Raji (cell line): ENCODE data around the gene STBD1.

Experiments
- POLR2A ChIP-seq: IDR thresholded peaks from 2 replicates; pipeline ENCODE4 v1.6.1; 2011; ENCODE audit warnings: low read depth, low read length, control low read depth; ENCODE audit not compliant: insufficient read depth

Gene STBD1

GRCh38 chr4:76278583-76278982 lies 27.9 kb upstream of the STBD1 start:
- TF ChIP-seq POLR2A, result no peak

DNA sequence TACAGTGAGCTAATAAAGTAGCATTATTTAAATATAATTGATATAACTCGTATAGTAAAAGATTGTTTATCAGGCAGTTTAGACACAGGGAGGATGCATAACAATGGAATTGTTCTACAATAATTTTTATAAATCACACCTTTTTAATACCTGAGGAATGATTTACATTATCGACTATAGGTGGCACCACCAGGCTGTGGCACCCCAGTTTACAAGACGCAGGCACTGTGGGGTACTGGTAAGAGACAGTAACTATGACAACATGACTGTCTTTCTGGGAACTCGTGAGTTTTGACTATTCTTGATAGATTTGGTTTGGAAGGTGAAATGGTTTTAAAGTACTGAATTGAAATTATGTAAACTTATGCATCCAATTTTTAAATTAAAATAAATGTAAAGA lies 27.1 kb upstream of the STBD1 start:
- no peak for TF ChIP-seq POLR2A

DNA sequence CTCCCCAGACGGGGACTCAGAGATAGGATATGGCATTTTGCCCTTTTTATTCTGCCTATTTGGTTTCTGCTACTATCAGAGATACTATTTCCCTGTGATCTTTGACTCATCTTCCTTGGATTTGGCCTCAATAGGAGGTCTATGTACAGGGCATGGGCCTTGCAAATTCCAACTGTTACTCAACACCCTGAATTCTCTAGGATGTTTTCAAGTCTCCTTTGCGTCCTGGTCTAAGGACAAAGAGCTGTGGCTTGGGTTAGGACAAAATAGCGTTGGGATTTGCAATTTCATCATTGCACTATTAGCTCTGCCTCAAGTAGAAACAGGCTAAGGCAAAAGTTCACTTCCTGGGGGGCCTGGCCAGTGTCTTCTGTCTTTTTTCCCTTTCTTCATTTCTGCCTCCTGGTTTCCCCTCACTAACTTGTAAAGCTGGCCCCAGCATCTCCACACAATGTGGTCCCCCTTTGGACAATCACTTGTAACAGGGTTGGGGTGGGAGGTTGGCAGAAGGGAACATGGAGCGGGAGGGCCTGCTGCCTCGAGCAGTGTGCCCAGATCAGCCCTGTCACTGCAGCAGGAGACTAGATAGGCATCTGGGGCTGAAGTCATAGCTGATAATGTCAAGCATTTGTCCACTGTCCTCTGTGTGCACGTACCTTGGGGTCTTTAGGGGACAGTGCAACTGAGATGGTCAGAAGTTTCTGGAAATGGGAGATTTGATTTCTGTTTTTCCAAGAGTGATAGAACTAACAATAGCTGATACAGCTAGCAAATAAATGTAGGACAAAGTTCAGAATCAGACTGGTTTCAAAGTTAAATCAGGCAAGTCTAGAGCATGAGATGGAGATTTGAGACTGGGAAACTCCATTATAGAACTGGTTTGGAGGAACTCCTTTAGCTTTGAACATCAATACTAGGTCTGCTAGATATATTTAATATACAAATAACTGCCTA lies 25.8 kb upstream of the STBD1 start:
- no peak for TF ChIP-seq POLR2A

- no peak for TF ChIP-seq POLR2A
Measured at GRCh38 chr4:76282941-76283689, 23.4 kb upstream of the STBD1 start.

- no peak for TF ChIP-seq POLR2A
Measured at GRCh38 chr4:76283900-76284299, 22.6 kb upstream of the STBD1 start.

DNA sequence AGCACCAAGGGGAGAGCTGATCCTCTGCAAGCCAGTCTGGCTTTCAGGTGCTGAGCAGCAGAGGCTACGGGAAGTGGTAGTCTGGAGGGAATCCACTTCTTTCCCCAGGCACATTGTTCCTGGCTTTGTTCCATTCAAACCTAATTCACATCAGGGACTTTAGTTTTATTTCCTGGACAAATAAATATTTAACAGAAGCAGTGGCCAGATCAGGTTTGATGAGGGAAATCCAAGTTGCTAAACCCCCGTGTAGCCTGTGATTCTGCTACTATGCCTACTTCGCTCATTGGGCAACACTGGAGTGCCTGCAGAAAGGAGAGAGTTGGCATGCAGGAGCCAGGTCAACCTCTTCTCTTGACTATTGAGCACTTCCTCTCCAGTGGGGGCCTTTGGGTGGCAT lies 13.8 kb upstream of the STBD1 start:
- no peak for TF ChIP-seq POLR2A

- TF ChIP-seq POLR2A, result no peak
Measured at GRCh38 chr4:76293772-76294171, 12.8 kb upstream of the STBD1 start.

DNA sequence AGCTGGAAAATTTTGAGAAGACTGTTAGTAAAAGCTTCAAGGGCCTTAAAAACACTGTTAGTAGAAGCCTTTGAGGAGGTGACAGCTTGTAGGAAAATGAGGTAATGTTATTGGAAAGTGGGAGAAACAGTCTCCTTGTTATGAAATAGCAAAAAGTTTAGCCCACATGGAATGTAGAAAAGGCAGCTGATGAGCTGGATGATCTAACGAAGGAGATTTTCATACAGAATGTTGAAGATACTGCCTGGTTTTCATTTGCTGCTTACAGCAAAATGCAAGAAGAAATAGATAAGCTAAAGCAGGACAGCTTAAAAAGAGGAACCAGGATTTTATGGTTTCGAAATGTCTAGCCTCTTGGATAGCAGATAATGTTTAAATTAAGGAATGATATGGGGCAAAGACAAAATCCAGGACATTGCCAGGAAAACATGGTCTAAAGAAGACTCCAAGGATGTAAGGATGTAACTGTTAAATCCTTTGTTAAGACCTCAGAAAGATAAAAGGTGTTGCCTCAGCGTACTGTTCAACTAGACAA lies 10.2 kb upstream of the STBD1 start:
- no peak for TF ChIP-seq POLR2A

DNA sequence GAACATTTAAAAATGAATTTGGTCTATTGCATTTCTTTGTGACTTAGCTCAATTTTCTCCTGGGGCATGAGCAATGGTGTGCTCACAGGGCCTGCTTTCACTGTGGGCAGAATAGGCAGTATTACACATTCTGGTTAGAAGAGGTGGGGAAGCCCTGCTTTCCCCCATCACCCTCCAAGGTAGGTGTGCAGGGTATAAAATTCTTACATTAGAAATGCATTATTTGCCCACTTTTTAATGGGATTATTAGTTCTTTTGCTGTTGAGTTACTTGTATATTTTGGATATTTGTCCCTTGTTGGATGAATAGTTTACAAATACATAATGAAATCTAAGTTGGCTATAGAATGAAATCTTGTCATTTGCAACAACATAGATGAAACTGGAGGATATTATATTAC lies 8.3 kb upstream of the STBD1 start:
- TF ChIP-seq POLR2A, result no peak

DNA sequence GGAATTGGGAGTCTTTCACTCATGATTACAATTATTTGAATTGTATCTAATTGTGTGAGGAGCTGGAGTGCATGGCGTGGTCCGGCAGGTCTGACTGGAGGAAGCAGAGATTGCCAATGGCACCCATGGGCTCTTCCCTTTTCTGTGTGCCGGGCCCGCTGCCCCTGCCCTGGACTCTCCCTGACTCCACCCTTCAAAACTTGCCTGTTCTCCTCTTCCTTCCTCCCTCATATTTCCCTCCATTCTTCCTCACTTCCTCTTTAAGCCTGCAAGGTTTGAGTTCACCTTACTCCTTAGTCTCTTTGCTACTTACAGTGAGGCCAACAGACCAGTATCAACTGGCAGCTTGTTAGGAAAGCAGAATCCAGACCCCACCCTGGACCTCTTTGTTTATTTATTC lies 6.5 kb upstream of the STBD1 start:
- no peak for TF ChIP-seq POLR2A

DNA sequence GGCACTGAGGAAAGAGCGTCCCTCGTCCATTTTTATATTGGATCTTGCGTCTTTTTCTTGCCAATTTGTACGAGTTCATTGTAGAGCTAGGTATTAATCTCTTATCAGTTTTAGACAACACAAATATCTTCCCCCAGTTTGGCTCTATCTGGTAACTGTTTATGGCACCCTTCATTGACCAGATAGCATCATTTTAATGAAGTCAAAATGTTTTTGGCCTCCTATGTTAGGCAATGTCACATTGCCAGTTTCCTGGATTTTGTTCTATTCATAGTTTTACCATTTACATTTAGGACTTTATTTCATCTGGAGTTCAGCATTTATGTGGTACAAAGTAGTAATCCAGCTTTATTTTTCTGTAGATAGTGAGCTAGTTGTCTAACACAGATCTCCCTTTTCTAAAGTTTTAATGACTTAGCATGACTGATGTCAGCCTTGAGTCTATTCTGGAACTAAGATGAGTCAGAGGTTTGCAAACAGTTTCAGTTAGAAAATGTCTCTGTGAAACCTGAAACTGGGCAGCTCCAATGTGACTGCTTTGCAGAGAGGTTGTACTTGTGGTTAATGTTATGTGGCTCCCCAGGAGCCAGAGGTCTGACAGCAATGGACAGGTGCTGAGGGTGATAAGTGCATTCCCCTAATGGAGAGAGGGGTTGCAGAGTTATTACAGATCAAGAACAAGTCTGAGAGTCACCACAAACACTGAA lies 5.3 kb upstream of the STBD1 start:
- no peak for TF ChIP-seq POLR2A

DNA sequence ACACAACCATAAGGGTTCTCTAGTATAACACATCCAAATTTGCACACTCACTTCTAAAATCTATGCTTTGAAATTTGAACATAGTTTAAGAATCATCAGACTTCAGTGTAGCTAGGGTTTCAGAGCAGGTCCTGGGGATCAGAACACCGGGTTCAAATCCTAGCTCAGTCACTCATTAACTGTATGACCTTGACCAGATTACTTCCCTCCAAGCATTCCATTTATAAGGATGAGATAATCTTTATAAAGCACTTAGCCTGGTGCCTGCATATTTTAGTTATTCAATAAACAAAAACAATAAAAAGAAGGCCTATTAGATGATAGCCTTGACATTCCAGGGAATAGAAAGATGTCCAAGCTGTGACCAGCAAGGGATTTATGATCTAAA lies 4.8 kb upstream of the STBD1 start:
- TF ChIP-seq POLR2A, result no peak

GRCh38 chr4:76302826-76303438 lies 3.6 kb upstream of the STBD1 start:
- TF ChIP-seq POLR2A, result no peak

DNA sequence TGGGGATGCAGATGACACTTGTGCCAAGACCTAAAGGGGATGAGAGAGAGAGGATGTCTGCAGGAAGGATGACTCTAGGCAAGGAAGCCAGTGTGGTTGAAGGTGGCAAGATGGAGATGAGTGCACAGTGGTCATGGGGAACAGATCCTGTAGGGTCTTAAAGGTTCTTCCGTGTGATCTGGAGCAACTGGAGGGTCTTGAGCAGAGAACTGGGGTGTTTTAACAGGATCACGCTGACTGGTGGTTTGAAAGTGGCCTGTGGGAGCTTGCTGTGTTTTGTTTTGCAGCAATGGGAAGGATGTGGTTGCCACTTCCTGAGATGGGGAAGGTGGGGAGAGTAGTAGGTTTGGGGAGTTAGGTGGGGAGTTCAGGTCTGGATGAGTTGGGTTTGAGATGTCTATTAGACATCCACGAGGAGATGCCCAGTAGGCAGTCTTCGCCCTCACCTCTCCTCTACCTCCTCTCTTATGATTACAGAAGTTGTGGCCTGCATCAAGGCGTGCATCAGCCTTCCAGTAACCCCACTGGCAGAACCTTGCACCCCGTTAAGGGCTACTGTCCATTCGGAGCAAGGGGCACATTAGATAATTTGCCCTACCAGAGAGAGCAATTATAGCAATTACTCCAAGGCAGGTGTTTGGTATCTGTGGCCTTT lies 1.4 kb upstream of the STBD1 start:
- TF ChIP-seq POLR2A, result no peak

GRCh38 chr4:76306882-76307659 lies 538 bp downstream of the STBD1 start:
- TF ChIP-seq POLR2A, result no peak
